DMS79 treated with DMSO at 0.1 percent for 48 hours (cell line): Measurements from ENCODE around the gene CCNL2.
"Not testable (repeated sequence)": the region's sequence is repeated elsewhere in the genome, so short reads cannot be mapped to it uniquely, and the experiment has no call there.

Experiments used
- DNase-seq: peaks from one replicate; lab custom pipeline; 2025; lab: John Stamatoyannopoulos, UW

The CCNL2 gene

DNA sequence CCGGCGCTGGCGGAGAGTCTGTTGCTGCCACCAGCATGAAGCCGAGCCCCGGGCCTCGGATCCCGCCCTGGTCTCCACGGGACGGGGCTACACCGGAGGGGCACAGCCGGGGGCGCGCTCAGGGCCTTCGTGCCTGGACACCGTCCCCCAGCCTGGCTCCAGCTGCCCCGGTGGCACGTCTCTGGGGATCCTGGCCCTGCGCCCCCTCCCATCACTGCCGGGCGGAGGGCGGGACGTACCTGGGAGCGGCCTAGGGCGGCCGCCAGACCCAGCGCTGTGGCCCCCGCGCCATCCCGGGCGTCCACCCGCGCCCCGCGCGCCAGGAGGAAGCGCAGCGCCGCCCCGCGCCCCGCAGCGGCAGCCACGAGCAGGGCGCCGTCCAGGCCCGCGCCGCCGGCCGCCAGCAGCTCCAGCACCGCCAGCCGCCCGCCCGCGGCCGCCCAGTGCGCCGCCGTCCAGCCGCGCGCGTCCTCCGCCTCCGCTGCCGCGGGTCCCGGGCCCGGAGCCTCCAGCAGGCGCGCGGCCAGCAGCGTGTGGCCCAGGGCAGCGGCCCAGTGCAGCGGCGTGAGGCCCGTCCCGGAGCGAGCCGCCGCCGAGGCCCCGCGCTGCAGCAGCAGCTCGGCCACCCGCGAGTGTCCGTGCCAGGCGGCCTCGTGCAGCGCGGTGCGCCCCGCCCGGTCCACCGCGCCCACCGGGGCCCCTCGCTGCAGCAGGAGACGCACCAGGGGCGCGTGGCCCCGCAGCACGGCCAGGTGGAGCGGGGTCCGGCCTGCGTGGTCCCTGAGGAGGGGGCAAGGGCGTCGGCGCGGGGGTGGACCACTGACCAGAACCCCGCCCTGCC is 20.9 kb upstream of the CCNL2 start:
- DNase-seq = peak; percentile 15

DNA sequence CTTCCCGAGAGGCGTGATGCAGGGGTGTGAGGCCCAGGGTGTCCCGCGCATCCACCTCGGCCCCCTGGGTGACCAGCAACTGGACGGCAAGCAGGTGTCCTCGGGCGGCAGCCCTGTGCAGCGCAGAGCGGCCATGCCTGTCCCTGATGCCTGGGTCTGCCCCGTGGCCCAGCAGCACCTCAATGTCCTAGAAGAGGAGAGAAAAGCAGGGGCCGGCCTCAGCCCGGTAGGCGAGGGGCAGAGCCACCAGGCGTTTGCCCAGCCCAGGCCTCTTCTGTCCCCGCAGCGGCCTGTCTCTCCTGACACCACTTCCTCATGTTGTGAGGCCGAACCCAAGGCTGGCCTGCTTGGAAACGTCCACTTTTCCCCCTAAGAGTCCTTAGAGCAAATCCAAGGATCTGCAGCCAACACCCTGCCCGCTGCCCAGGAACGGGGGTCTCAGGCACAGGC is 20.3 kb upstream of the CCNL2 start:
- no peak for DNase-seq

DNA sequence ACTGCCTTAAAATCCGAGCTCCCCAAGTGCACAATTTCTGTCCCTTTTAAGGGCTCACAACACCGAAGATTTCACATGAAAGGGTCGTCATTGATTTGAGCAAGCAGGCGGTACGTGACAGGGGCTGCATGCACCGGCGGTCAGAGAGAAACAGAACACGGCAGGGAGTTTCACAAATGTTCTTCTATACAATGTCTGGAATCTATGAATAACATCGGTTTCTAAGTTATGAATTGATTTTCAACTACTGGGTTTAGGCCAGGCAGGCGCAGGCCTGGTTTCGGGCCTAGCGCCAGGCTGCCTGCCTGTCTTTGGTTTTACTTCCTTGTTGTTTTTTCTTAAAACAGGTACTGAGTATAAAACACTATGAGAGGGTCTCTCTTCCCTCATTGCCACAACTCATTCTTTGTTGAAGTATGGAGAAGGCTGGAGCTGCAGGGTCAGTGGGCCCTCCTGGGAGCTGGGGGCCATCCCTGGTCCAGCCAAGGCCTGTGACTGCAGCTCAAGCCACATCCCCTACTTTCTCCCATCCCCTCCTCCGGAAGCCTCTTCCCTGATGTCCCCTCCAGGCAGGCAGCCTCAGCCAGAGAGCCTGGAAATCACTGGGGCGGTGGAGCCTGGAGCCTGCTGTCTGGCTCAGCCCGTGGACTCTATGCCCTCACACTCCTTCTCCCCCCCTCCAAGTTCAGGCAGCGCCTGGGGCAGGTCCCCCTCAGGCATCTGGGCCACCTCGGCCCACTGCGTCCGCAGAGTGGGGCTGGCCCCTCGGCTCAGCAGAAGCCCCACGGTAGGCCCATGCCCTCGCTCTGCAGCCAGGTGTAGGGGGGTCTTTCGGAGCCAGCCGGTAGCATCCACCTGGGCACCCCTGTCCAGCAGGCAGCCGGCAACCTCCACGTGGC is 19.6 kb upstream of the CCNL2 start:
- no peak for DNase-seq

DNA sequence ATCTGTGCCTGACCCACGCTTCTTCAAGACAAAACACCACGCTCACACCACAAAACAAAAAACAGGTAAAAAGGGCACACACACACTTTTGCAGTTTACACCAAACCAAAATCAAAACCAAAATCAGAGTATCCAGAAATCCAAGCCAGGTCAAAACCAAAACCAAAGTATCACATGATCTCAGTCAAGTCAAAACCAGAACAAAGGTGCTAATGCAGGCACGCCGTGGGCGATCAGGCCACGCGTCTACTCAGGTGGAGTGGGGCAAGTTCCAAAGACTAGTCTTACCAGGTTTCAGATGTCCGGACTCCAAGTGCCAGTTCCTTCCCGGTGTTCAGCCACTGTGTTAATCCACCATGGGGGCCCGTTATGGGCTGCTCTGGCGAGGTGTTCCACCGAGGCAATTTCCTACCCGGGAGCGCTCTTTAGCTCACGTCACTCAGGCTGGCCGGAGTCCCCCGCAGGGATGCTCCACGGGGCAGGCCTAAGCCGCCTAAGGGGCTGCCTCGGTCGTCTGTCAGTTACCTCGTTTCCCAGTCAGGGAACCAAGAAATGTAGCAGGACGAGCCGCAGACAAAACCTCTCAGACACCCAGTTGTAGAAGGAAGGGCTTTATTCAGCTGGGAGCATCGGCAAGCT is 18.8 kb upstream of the CCNL2 start:
- DNase-seq = not testable (repeated sequence)

DNA sequence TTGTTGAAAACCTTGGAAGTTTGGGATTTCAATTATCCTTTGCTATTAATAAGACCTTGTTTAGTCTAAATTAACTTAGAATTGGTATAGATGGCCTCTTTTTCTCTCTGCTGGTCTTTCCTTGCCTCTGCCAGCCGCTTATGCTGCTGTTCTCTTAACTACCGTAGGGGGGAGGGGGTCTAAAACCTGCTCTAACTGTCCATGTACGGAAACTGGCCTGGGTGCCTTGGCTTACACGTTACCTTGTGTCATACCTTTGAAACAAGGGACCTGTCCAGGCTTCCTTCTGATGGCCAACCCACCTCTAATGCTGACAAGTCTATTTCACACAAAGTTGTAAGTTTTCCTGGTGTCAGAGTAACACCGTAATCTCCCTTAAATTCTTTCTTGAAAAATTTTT is 18.3 kb upstream of the CCNL2 start:
- not testable (repeated sequence) for DNase-seq

DNA sequence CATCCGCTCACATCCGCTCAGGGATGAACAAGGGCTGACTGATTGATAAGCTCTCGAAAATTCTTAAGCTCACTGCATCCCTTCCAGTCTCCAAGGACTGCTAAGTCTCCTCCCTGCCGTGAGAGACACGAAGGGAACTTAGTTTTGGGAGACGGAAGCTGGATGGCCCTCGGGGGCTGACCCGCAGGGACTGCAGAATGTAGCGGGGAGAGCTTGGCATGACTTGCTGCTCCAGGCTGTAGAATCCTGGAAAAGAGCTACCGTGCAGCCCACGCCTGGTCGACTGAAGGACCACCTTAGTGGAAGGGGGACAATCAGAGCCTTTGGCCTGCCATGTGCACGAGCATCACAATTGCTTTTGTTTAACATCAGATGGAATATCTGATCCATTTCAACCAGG is 16.6 kb upstream of the CCNL2 start:
- no peak for DNase-seq

DNA sequence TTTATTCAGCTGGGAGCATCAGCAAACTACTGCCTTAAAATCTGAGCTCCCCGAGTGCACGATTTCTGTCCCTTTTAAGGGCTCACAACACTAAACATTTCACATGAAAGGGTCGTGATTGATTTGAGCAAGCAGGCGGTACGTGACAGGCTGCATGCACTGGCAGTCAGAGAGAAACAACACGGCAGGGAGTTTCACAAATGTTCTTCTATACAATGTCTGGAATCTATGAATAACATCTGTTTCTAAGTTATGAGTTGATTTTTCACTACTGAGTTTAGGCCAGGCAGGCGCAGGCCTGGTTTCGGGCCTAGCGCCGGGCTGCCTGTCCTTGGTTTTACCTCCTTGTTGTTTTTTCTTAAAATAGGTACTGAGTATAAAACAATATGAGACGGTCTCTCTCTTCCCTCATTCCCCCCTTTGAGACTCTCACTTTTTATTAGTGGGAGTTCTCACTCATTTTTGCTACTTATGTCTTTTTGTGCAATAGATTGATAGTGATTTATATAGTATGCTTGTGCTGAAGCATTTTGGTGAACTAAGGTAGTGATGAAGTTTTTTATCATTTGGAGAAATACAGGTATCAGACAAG is 13.3 kb upstream of the CCNL2 start:
- DNase-seq = not testable (repeated sequence)

DNA sequence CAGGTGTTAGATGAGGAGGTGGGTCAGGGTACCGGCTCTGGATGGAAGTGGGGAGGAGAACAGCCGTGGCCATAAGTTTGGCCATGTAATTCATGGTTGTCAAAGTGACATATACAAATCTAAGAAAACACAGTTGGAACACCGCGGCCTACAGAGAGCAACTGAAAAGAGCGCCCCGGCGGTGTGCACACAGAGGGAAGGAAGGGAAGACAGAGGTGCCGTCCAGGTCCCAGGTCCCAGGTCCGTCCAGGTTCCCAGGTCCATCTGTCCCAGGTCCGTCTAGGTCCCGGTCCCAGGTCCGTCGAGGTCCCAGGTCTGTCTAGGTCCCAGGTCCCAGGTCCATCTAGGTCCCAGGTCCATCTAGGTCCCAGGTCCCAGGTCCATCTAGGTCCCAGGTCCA is 12.5 kb upstream of the CCNL2 start:
- DNase-seq = no peak

DNA sequence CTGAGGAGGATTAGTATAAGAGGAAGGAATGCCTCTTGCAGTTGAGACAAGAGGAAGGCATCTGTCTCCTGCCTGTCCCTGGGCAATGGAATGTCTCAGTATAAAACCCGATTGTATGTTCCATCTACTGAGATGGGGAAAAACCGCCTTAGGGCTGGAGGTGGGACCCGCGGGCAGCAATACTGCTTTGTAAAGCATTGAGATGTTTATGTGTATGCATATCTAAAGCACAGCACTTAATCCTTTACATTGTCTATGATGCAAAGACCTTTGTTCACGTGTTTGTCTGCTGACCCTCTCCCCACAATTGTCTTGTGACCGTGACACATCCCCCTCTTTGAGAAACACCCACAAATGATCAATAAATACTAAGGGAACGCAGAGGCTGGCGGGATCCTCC is 11.1 kb upstream of the CCNL2 start:
- not testable (repeated sequence) for DNase-seq

DNA sequence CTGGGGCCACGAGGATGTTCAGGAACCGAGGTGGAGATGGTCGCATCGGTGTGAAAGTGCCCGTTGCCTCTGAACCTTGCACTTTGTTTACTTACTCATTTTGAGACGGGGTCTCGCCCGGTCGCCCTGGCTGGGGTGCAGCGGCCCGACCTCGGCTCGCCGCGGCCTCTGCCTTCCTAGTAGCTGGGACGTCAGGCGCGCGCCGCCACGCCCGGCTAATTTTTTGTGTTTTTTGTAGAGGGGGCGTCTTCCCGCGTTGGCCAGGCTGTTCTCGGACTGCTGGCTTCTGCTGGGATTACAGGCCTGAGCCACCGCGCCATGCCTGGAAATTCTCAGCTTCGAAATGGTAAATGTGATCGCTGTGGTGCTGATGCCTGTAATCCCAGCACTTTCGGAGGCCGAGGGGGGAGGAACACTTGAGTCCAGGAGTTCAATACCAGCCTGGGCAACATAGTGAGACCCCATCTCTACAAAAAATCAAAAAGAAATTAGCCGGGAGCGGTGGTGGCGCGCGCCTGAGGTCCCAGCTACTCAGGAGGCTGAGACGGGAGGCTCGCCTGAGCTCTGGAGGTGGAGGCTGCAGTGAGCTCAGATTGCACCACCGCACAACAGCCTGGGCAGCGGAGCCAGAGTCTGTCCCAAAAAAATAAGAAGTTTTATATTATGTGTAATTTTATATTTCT is 8.6 kb upstream of the CCNL2 start:
- DNase-seq = no peak

DNA sequence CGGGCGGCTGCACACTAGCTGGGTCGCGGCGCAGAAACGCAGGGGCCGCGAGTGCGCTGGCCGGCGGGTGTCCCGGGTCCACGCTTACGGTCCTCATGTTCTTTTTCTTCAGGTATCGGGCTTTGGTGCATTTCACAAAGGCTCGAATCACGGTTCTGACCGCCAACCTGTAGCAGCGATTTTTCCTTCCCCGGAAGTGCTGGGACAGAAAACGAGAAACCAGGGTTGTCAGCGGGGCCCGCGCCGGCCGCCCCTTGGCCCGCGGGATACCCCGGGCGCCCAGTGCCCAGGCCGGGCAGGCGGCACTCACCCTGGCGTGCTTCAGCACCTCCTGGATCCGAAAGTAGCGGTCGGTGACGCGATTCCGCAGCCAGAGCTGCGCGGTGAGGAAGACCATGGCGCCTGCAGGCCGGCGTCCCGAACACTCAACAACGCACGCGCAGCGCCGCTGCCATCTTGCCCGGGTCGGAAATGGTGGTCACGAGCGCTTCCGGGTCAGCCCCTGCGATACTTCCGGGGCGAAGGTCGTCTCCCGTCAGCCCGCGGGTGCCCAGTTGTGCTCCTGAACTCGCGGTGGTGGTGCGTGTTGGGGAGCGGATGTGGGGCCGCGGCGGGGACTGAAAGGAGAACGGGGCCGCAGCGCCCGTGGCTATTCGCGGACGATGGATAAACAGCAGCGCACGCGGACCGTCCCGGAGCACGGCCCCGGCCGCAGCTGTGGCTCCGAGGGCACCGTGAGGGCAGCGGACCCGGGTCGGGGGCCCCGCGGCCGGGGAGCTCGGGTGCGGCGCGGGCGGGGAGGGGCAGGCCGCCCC is 7.9 kb upstream of the CCNL2 start, which contains the start of gene MRPL20:
MRPL20 (minus strand) TSS at position 473 of the 815 bp plus-strand sequence; CDS start at position 397, 76 bp downstream.
- peak; percentile 87 for DNase-seq

DNA sequence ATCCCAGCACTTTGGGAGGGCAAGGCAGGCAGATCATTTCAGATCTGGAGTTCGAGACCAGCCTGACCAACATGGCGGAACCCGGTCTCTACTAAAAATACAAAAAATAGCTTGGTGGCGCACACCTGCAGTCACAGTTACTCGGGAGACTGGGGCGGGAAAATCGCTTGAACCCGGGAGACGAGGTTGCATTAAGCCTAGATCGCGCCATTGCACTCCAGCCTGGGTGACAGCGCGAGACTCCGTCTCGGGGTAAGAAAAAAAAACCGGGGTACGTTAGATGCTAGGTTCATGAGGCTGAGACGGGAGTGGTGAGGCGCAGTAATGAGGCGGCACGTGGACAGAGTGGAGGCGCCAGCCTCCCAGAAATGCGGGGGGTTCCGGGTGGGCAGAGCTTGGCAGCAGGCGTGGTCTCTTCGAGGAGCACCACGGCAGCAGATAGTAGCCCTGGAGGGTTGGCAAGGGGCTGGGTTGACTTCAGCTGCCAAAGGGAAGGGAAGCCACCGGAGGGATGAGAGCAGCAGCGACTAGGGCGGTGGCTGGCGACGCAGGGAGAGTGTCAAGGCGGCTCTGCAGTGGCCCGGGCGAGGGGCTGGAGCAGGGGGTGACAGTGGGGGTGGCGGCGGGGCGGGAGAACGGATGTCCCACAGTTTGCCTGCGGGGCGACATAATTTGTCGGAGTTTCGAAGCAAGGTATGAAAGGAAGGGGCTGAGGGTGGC is 7.1 kb upstream of the CCNL2 start:
- DNase-seq = no peak

DNA sequence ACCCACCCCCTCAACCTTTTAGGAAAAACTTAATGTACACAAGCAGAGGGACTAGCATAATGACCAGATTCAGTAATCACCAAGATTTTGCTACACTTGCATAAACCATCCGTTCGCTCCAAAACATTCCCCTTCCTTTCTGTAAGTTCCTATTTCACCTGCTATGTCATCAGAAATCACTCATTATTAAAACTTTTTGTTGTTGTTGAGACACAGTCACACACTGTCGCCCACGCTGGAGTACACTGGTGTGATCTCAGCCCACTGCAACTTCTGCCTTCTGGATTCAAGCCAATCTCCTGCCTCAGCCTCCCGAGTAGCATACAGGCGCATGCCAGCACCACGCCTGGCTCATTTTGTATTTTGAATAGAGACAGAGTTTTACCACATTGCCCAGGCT is 4.5 kb upstream of the CCNL2 start:
- DNase-seq = no peak

DNA sequence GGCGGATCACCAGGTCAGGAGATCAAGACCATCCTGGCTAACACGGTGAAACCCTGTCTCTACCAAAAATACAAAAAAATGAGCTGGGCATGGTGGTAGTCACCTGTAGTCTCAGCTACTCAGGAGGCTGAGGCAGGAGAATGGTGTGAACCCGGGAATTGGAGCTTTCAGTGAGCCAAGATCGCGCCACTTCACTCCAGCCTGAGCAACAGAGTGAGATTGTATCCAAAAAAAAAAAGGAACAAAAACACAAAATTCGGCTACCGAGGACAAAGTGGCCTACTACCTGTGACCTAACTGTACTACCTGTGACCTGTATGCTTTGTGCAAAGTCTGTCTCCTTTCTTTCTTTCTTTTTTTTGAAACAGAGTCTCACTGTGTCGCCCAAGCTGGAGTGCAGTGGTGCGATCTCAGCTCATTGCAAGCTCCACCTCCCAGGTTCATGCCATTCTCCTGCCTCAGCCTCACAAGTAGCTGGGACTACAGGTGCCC is 3.8 kb upstream of the CCNL2 start:
- DNase-seq = not testable (repeated sequence)

DNA sequence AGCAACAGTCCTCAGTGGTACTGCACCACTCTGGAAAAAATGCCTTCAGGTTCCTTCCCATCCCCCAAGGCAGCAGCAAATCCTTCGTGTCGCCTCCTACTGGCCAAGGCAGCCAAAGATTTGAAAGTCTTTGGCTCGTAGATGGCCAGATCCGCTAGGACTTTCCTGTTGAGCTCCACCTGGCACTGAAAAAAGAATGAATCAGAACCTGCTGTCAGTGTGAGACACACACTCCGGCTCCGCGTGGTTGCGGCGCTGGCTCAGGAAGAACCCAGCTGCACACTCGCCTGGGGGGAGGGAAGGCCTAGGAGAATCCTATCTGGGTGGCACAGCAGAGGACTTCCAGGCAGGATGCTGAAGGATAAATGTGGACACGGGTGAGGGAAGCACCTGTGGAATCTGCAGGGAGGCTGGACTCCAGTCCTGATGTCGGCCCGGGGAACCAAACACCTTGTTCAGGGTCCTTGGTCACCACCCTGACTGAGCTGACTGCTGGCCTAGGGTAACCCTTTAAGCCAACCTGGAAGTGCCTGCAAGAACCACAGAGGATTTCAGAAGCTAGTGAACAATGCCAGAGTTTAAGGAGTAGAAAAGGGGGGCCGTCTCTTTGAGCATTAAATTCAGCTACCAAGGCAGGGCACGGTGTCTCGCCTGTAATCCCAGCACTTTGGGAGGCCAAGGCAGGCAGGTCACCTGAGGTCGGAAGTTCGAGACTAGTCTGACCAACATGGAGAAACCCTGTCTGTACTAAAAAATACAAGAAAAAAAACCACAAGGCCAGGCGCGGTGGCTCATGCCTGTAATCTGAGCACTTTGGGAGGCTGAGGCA is 3.2 kb upstream of the CCNL2 start:
- no peak for DNase-seq

DNA sequence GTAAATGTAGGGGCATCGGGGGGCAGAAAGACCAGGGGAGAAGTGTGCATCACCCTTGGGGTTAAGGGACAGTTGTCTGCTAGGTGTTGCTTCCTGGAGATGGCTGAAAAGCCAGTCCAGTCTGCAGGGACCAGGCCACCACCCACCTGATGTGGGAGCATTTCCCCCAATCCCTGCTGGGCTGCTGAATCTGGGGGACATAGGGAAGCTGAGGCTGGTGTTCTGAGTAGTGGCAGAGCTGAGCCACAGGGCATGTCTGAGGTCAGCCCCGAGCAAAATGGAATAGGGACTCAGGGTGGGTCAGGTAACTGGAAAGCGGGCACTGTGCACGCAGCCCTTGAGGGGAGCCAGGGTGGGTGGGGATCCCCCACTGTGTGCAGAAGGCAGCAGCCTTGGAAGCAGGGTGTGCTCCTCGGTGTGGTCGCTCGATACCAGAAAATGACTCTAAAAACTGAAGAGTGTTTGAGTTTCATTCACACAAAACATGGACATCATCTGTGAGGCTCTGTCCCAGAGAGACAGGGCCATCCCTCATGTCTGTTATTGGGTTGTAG is 2.4 kb upstream of the CCNL2 start:
- DNase-seq = no peak

DNA sequence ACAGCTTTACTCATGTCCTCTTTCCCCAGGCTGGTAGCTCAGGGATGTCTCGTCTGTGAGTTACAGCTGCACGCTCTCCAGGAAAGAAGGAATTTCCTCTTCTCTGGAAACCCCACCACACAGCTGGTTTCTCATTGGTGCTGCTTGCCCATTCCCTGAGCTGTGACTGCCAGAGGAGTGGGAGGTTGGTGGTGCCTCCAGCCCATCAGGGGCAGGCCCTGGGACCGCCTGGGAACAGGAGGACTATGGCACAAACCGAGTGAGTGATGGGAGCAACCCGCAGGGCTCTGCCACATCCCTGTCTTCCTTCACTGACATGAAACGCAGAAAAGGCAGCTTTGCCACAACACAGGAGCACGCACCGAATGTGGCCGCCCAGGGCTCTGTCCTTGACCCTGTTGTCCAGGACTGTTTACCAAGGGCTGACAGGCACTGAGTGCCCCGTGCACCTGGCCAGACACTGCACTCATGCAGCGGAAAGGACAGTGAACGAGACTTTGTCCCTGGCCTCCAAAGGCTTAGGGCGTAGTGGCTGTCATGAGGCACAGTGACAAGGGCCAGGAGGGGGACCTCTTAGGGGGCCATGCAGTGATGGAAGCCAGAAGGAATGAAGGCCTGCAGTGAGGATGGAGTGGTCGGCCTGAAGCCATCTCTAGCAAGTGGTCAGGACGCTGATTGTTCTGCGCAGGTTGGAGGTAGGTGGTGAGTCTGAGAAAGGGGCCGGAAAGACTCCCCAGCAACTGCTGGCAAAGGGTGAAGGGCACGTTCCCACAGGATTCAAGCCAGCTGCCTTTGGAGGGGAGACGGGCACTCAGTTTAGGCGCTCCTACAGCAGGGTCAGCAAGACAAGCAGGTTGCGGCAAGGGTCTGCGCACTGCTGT is 1.7 kb upstream of the CCNL2 start:
- no peak for DNase-seq
